C4-2B (cell line): ENCODE results near the gene TDRD9.

ENCODE experiments used
- H3K27ac ChIP-seq: fragments of 450-650 bp; 2 replicates; pipeline ENCODE4 v1.5.1; 2017
- CTCF ChIP-seq: fragments of 450-650 bp; conservative IDR thresholded peaks from 2 replicates; pipeline ENCODE4 v1.5.1; 2017; ENCODE audit warnings: mild to moderate bottlenecking
- ZFX ChIP-seq: fragments of 450-650 bp; IDR thresholded peaks from 2 replicates; pipeline ENCODE4 v1.6.1; 2017

Gene TDRD9

GRCh38 chr14:104094709-104095425 lies 166.6 kb downstream of the TDRD9 start:
- H3K27ac ChIP-seq: no peak overlapping the region
- TF ChIP-seq CTCF: peak; percentile 99
- TF ChIP-seq ZFX: no peak

GRCh38 chr14:104095426-104096310 lies 167.4 kb downstream of the TDRD9 start:
- no peak overlapping the region for H3K27ac ChIP-seq
- TF ChIP-seq CTCF (no peak), ZFX (no peak)

GRCh38 chr14:104096318-104096717 lies 168.1 kb downstream of the TDRD9 start:
- no peak overlapping the region for H3K27ac ChIP-seq
- TF ChIP-seq CTCF (no peak), ZFX (no peak)

- H3K27ac ChIP-seq: no peak overlapping the region
- TF ChIP-seq CTCF (no peak; the same call in 1 of the 2 replicates), ZFX (no peak)
Measured at GRCh38 chr14:104096751-104097700, 168.8 kb downstream of the TDRD9 start.

- TF ChIP-seq CTCF (no peak), ZFX (no peak)
- H3K27ac ChIP-seq: no peak overlapping the region
Measured at GRCh38 chr14:104098272-104099095, 170.2 kb downstream of the TDRD9 start.
